ENCODE data around the gene VPREB1.
A peak's percentile ranks its signal among the peaks of the same experiment; 100 is the strongest.
"Not testable (repeated sequence)": the region's sequence is repeated elsewhere in the genome, so short reads cannot be mapped to it uniquely, and the experiment has no call there.

The VPREB1 gene

DNA sequence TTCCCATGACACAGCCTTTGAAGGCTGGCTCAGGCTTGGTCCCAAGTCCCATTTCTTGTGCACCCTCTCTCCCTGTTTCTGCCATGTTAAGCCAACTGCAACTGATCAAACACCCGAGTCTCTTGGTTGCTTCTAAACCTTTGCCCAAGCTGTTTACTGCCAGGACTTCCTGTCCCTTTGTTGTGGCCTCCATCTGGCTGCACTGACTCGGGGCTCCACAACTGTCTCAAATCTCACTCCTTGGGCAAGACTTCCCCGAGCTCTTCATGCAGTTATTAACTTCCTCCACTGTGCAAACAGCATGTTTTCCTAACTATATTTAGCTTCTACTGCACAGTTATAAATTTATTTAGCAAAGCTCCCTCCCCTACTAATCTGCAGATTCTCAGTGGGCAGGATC is 4.3 kb downstream of the VPREB1 start:
- Histone ChIP-seq H3K27me3 (ENCODE audit: insufficient read depth, poor library complexity, severe bottlenecking) (no peaks in the 10 kb centered on the region), H3K4me3 (replicated peaks; ENCODE audit: insufficient read depth, low read length) (no peak overlapping the region), H3K27ac (replicated peaks) (peak overlapping the region; percentile 45)
- TF ChIP-seq SPI1 (IDR thresholded peaks at IDR 0.05; ENCODE audit: borderline replicate concordance, low read depth) (peak; percentile 47; the same call in 1 of the 2 replicates), POLR2AphosphoS5 (IDR thresholded peaks at IDR 0.05; ENCODE audit: low read depth) (peak; percentile 48; the same call in 1 of the 2 replicates)
- TF ChIP-seq, protein P1, sequence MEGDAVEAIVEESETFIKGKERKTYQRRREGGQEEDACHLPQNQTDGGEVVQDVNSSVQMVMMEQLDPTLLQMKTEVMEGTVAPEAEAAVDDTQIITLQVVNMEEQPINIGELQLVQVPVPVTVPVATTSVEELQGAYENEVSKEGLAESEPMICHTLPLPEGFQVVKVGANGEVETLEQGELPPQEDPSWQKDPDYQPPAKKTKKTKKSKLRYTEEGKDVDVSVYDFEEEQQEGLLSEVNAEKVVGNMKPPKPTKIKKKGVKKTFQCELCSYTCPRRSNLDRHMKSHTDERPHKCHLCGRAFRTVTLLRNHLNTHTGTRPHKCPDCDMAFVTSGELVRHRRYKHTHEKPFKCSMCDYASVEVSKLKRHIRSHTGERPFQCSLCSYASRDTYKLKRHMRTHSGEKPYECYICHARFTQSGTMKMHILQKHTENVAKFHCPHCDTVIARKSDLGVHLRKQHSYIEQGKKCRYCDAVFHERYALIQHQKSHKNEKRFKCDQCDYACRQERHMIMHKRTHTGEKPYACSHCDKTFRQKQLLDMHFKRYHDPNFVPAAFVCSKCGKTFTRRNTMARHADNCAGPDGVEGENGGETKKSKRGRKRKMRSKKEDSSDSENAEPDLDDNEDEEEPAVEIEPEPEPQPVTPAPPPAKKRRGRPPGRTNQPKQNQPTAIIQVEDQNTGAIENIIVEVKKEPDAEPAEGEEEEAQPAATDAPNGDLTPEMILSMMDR (IDR thresholded peaks at IDR 0.05; ENCODE audit: insufficient read depth, low read length) = no peak
- peak; percentile 17 to 76 for DNase-seq (ENCODE audit: low read depth in 1 of 2, low spot score in 1 of 2)

DNA sequence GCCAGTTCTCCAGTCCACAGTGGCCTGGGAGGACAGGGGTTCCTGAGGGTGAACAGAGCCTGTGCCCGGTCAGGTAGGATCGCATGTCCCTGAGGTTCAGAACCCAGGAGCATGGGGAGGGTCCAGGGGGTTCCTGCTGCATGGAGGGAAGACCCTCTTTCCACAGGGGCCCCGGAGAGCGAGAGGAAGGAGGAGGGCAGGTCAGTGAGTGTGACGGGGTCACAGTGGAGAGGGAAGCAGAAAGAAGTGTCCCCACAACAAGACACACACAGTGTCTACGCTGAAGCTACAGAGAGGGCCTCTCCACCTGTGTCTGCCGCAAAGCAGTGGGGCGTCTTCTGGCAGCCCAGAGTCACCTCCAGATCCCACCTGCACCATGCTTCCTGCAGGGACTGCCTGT is 6.1 kb downstream of the VPREB1 start:
- H3K27ac ChIP-seq (replicated peaks); H3K4me3 ChIP-seq (replicated peaks; ENCODE audit: insufficient read depth, low read length); H3K27me3 ChIP-seq (ENCODE audit: insufficient read depth, poor library complexity, severe bottlenecking); DNase-seq (ENCODE audit: low read depth in 1 of 2, low spot score in 1 of 2): not testable (repeated sequence)

DNA sequence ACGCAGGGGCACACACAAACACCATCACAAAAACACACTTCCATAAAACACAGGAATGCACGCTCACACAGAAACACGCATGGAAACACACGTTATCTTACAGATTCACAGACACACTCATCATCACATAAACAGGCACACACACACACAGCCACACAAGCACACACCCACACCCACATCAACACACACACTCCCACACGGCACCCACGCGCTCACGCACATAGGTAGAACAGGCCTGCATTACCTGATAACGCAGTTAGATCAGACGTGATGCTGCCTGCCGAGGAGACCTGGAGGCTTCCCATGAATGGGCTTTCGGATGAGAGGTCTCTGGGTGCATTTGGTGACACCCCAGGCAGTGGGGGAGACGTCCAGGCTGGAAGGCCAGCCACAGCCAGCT is 11.5 kb downstream of the VPREB1 start:
- H3K4me3 ChIP-seq (replicated peaks; ENCODE audit: insufficient read depth, low read length); H3K27me3 ChIP-seq (ENCODE audit: insufficient read depth, poor library complexity, severe bottlenecking); H3K27ac ChIP-seq (replicated peaks); DNase-seq (ENCODE audit: low read depth in 1 of 2, low spot score in 1 of 2): not testable (repeated sequence)

DNA sequence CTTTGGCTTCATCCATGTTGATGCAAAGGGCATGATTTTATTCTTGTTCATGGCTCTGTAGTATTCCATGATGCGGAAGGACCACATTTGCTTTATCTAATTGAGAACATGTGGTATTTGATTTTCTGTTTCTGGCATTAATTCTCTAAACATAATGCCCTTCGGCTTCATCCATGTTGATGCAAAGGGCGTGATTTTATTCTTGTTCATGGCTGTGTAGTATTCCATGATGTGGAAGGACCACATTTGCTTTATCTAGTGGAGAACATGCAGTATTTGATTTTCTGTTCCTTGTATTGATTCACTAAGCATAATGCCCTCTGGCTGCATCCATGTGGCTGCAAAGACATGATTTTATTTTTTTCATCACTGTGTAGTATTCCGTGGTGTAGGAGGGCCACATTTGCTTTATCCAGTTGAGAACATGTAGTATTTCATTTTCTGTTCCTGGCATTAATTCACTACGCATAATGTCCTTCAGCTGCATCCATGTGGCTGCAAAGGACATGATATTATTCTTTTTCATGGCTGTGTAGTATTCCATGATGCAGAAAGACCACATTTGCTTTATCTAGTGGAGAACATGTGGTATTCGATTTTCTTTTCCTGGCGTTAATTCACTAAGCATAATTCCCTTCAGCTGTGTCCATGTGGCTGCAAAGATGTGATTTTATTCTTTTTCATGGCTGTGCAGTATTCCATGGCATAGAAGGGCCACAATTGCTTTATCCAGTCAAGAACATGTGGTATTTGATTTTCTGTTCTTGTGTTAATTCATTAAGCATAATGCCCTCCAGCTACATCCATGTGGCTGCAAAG is 14.2 kb downstream of the VPREB1 start:
- not testable (repeated sequence) for DNase-seq (ENCODE audit: low read depth in 1 of 2, low spot score in 1 of 2); H3K4me3 ChIP-seq (replicated peaks; ENCODE audit: insufficient read depth, low read length); H3K27ac ChIP-seq (replicated peaks); H3K27me3 ChIP-seq (ENCODE audit: insufficient read depth, poor library complexity, severe bottlenecking)

DNA sequence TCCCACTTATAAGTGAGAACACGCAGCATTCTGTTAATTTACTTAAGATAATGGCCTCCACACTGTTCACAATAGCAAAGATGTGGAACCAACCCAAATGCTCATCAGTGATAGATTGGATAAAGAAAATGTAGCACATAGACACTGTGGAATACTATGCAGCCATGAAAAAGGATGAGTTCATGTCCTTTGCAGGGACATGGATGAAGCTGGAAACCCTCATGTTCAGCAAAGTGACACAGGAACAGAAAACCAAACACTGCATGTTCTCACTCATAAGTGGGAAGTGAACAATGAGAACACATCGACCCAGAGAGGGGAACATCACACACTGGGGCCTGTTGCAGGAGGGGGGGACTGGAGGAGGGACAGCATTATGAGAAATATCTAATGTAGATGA is 15.6 kb downstream of the VPREB1 start:
- DNase-seq (ENCODE audit: low read depth in 1 of 2, low spot score in 1 of 2); H3K27ac ChIP-seq (replicated peaks); H3K27me3 ChIP-seq (ENCODE audit: insufficient read depth, poor library complexity, severe bottlenecking); H3K4me3 ChIP-seq (replicated peaks; ENCODE audit: insufficient read depth, low read length): not testable (repeated sequence)

DNA sequence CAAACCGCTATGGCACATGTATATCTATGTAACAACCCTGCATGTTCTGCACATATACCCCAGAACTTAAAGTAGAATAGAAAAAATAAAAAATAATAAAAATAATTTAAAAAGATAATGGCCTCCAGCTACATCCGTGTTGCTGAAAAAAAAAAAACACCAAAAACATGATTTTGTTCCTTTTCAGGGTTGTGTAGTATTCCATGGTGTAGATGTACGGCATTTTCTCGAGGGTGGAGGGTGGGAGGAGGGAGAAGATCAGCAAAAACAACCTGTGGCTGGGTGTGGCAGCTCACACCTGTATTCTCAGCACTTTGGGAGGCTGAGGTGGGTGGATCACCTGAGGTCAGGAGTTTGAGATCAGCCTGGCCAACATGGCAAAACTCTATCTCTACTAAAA is 16.0 kb downstream of the VPREB1 start:
- H3K27ac ChIP-seq (replicated peaks); DNase-seq (ENCODE audit: low read depth in 1 of 2, low spot score in 1 of 2); H3K4me3 ChIP-seq (replicated peaks; ENCODE audit: insufficient read depth, low read length); H3K27me3 ChIP-seq (ENCODE audit: insufficient read depth, poor library complexity, severe bottlenecking): not testable (repeated sequence)

DNA sequence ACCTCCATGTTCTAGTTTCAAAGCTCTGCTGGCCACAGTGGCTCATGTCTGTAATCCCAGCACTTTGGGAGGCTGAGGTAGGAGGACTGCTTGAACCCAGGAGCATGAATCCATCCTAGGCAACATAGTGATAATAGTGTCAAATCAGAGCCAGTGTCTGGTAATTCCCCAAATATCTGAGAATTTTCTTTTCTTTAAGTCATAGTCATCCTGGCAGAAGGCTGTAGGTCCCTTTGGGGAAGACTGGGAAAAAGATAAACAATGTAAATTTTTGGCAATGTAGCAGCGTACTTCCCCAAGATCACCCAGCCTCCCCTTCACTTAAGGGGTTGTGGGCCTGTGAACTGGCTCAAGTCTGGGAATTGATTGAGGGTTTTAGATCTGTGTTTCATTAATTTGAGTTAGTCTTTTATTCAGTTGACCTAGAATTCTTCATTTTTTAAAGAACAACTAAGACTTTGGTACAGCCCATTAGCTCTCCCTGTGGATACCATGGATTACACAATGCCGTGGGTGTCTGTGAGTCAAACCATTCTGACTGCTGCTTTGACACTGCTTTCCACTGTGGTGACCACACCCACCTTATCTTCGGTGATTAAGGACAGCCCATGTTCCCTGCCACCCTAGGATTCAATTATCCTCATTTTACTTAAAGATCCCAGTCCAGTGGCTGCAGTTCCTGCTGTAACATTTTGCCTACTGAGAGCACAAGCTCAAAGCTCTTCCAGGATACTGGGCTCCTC is 17.9 kb downstream of the VPREB1 start:
- not testable (repeated sequence) for H3K4me3 ChIP-seq (replicated peaks; ENCODE audit: insufficient read depth, low read length); H3K27me3 ChIP-seq (ENCODE audit: insufficient read depth, poor library complexity, severe bottlenecking); H3K27ac ChIP-seq (replicated peaks); DNase-seq (ENCODE audit: low read depth in 1 of 2, low spot score in 1 of 2)

DNA sequence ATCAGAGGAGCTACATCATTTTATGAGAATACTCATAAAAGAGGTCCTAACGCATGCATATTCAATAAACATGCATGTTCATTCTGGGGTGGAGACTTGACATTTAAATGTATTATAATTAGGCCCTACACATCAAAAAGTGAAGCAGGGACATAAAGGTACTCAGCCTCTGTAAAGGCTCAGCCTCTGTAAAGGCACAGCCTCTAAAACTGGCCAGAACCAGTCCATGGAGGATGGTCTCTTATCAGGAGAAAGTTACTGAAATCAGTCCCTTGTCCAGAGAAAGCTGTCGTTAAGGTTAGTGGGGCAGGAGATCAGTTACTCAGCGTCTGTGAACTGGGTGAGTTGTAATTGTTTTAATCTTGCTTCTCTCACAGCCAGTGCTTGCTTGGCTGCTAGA is 19.2 kb downstream of the VPREB1 start:
- not testable (repeated sequence) for H3K4me3 ChIP-seq (replicated peaks; ENCODE audit: insufficient read depth, low read length); H3K27me3 ChIP-seq (ENCODE audit: insufficient read depth, poor library complexity, severe bottlenecking); H3K27ac ChIP-seq (replicated peaks); DNase-seq (ENCODE audit: low read depth in 1 of 2, low spot score in 1 of 2)

DNA sequence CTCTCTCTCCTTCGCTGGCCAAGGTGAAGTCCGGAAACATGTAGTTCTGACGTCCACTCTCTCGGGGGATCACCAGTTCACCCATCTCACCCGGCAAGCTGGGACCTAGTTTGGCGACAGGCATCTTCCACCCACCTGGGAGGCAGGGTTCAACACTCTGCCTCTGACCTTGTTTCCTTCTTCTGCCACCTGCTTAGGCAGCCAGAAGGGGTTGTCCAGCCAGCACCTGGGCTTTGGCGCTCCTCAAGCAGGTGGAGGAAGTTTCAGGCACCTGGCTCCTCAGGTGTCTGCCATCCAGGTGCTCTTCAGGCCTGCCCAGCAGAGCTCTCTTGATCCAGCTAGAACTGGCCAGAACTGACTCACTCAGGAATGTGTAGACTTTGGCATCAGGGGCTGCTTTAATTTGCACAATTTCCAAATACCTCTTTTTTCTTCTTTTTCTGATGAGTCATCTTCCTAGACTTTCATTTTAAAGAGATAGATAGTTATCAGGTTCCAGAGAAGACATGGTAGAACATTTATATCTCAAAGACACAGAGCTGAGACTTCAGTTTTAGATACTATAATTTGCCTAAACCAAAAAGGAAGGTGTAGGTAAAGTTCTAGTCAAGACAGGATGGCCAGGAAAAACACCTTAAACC is 25.6 kb downstream of the VPREB1 start:
- H3K27me3 ChIP-seq (ENCODE audit: insufficient read depth, poor library complexity, severe bottlenecking); H3K4me3 ChIP-seq (replicated peaks; ENCODE audit: insufficient read depth, low read length); H3K27ac ChIP-seq (replicated peaks); DNase-seq (ENCODE audit: low read depth in 1 of 2, low spot score in 1 of 2): not testable (repeated sequence)

DNA sequence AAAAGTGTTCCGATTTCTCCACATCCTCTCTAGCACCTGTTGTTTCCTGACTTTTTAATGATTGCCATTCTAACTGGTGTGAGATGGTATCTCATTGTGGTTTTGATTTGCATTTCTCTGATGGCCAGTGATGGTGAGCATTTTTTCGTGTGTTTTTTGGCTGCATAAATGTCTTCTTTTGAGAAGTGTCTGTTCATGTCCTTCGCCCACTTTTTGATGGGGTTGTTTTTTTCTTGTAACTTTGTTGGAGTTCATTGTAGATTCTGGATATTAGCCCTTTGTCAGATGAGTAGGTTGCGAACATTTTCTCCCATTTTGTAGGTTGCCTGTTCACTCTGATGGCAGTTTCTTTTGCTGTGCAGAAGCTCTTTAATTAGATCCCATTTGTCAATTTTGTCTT is 32.8 kb downstream of the VPREB1 start:
- not testable (repeated sequence) for H3K4me3 ChIP-seq (replicated peaks; ENCODE audit: insufficient read depth, low read length); DNase-seq (ENCODE audit: low read depth in 1 of 2, low spot score in 1 of 2); H3K27me3 ChIP-seq (ENCODE audit: insufficient read depth, poor library complexity, severe bottlenecking); H3K27ac ChIP-seq (replicated peaks)

DNA sequence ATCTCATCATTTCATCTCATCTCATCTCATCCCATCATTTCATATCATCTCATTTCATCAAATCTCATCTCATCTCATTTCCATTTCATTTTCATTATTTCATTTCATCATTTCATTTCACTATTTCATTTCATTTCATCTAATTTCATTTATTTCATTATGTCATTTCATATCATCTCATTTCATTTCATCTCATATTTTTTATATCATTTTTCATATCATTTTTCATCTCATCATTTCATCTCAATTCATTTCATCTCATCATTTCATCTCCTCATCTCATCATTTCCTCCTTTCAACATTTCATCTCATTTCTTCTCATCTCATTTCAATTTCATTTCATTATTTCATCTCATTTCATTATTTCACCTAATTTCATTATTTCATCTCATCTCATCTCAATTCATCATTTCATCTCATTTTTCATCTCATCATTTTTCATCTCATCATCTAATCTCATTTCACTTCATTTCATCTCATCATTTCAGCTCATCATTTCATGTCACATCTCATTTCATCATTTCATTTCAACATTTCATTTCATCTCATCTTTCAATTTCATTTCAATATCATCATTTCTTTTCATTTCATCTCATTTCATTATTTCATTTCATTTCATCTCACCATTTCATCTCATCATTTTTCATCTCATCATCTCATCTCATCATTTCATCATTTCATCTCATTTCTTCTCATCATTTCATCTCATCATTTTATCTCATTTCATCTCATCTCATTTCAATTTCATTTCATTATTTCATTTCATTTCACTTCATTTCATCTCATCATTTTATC is 40.6 kb downstream of the VPREB1 start:
- not testable (repeated sequence) for DNase-seq (ENCODE audit: low read depth in 1 of 2, low spot score in 1 of 2); H3K27ac ChIP-seq (replicated peaks); H3K27me3 ChIP-seq (ENCODE audit: insufficient read depth, poor library complexity, severe bottlenecking); H3K4me3 ChIP-seq (replicated peaks; ENCODE audit: insufficient read depth, low read length)

DNA sequence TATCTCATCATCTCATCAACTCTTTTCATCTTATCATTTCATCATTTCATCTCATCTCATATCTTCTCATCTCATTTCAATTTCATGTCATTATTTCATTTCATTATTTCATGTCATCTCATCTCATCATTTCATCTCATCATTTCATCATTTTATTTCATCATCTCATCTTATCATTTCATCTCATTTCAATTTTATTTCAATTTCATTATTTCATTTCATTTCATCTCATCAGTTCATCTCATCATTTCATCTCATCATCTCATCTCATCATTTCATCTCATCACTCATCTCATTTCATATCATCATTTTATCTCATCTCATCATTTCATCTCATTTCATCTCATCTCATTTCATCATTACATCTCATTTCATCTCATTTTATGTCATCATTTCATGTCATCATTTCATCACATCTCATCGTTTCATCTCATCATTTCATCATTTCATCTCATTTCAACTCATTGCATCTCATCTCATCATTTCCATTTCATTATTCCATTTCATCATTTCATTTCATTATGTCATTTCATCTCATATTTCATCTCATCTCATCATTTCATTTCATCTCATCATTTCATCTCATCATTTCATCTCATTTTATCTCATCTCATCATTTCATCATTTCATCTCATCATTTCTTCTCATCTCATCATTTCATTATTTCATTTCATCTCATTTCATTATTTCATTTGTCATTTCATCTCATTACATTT is 42.0 kb downstream of the VPREB1 start:
- not testable (repeated sequence) for H3K4me3 ChIP-seq (replicated peaks; ENCODE audit: insufficient read depth, low read length); DNase-seq (ENCODE audit: low read depth in 1 of 2, low spot score in 1 of 2); H3K27ac ChIP-seq (replicated peaks); H3K27me3 ChIP-seq (ENCODE audit: insufficient read depth, poor library complexity, severe bottlenecking)

Measured in HL-60 (cell line).